ENCODE measurements around the gene PLPP1.

DNA sequence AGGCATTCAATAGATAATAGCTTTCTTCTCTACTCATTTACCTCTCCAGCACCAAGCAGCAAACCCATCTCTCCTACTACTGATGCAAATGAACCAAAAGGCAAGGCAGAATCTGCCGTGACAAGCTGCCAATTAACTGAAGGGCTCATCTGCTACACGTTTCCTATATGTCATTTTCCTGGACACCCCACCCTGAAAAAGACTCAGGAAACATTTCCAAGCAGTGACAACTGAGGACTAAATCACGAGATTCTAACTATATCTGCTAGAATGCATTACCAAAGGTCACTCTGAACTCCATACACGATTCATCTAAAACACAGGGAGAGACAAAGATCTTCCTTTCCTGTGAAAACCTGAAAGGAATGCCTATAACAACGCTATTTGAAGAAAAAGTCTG lies 12.9 kb downstream of the PLPP1 start:
- TF ChIP-seq, protein P1, sequence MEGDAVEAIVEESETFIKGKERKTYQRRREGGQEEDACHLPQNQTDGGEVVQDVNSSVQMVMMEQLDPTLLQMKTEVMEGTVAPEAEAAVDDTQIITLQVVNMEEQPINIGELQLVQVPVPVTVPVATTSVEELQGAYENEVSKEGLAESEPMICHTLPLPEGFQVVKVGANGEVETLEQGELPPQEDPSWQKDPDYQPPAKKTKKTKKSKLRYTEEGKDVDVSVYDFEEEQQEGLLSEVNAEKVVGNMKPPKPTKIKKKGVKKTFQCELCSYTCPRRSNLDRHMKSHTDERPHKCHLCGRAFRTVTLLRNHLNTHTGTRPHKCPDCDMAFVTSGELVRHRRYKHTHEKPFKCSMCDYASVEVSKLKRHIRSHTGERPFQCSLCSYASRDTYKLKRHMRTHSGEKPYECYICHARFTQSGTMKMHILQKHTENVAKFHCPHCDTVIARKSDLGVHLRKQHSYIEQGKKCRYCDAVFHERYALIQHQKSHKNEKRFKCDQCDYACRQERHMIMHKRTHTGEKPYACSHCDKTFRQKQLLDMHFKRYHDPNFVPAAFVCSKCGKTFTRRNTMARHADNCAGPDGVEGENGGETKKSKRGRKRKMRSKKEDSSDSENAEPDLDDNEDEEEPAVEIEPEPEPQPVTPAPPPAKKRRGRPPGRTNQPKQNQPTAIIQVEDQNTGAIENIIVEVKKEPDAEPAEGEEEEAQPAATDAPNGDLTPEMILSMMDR (IDR thresholded peaks at IDR 0.05), result no peak
- TF ChIP-seq POLR2A (IDR thresholded peaks at IDR 0.05), result no peak
